ENCODE results near the gene TMUB2. TPM values are rescaled to one million over a fixed set of nuclear protein-coding genes. Genes with fewer than 3 reads are reported as not detected.

The TMUB2 gene
- total and polyA plus RNA-seq, 8 donors = 10.7 to 62.4 (median 16.3) TPM

DNA sequence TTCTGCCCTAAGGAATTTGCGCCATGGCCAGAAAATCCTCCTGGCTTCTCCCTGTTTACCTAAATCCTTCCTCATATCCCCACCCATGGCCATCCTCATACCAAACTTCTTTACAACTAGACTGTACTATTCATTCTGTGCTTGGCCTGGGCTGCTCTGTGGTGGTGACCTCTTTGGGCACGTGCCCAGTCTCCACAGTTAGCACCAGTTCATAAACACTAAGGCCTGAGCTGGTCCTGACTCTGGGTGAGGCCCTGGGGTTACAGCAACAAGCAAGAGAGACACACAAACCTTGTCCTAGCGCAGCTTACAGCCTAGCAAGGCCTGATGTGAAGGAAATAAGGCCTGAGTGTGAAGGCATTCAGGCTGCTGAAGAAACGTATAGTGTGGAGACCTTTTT is 16.0 kb downstream of the TMUB2 start:
- peaks cover 14 to 19% (median 16%) of the 10 kb centered on the region in 4 donors for H3K36me3 ChIP-seq
- no peaks in the 10 kb centered on the region for H3K9me3 ChIP-seq
- peaks cover 21 to 43% (median 30%) of the 10 kb centered on the region in 4 donors for H3K4me1 ChIP-seq
- DNase-seq = no peak
- peak overlapping the region in 1 of 5 donors; percentile 3 for H3K27ac ChIP-seq
- intact Hi-C loops (cut with DNase I; ENCODE audit: low total_unique reads) = no loop called here
- no peak overlapping the region for H3K4me3 ChIP-seq
- no peaks in the 10 kb centered on the region for H3K27me3 ChIP-seq
- WGBS, 5 donors = 62 to 83% (median 72%) methylated on average over 4 of the region's 4 CpGs
- TF ChIP-seq EP300 (IDR thresholded peaks at IDR 0.05) (no peak), POLR2AphosphoS5 (IDR thresholded peaks at IDR 0.05) (no peak), POLR2A (IDR thresholded peaks at IDR 0.05) (no peak)
- TF ChIP-seq, protein P1, sequence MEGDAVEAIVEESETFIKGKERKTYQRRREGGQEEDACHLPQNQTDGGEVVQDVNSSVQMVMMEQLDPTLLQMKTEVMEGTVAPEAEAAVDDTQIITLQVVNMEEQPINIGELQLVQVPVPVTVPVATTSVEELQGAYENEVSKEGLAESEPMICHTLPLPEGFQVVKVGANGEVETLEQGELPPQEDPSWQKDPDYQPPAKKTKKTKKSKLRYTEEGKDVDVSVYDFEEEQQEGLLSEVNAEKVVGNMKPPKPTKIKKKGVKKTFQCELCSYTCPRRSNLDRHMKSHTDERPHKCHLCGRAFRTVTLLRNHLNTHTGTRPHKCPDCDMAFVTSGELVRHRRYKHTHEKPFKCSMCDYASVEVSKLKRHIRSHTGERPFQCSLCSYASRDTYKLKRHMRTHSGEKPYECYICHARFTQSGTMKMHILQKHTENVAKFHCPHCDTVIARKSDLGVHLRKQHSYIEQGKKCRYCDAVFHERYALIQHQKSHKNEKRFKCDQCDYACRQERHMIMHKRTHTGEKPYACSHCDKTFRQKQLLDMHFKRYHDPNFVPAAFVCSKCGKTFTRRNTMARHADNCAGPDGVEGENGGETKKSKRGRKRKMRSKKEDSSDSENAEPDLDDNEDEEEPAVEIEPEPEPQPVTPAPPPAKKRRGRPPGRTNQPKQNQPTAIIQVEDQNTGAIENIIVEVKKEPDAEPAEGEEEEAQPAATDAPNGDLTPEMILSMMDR (IDR thresholded peaks at IDR 0.05) = no peak

GRCh38 chr17:44203731-44204440 is 17.1 kb downstream of the TMUB2 start:
- H3K27ac ChIP-seq = peak overlapping the region in 2 of 5 donors; percentile 3 to 17
- peak in 1 of 2 donors; percentile 76 for DNase-seq
- intact Hi-C loops (cut with DNase I; ENCODE audit: low total_unique reads) = no loop called here

DNA sequence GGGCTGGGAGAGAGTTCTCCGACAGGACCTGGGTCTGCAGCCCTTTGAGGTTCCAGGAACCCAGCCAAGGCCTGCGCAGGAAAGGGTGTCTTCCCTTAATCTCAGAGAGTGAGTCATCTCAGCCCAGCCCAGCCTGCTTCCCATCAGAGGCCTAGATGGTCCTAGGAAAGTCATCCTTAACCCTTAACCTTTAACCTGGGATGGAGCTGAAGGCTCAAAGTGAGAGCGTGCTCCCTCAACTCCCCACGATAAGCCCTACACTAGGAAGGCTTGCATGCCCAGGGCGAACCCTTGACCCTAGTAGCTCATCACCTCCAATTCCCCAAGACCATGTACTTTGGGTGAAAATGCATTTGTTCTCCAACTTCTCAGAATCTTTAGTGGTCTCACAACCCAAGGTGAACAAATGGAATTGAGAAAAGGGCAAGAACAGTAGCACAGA is 17.7 kb downstream of the TMUB2 start:
- Histone ChIP-seq H3K36me3 (peaks cover 31 to 36% (median 32%) of the 10 kb centered on the region in 4 donors), H3K27ac (peak overlapping the region in 1 of 5 donors; percentile 17), H3K9me3 (no peaks in the 10 kb centered on the region), H3K4me3 (no peak overlapping the region), H3K27me3 (no peaks in the 10 kb centered on the region), H3K4me1 (peaks cover 13 to 47% (median 20%) of the 10 kb centered on the region in 4 donors)
- 53 to 72% (median 58%) methylated on average over 5 of the region's 5 CpGs for WGBS, 5 donors
- no peak for DNase-seq
- TF ChIP-seq POLR2AphosphoS5 (IDR thresholded peaks at IDR 0.05) = no peak
- TF ChIP-seq, protein P1 (IDR thresholded peaks at IDR 0.05) = no peak
- TF ChIP-seq EP300 (IDR thresholded peaks at IDR 0.05) = no peak
- TF ChIP-seq POLR2A (IDR thresholded peaks at IDR 0.05) = no peak
- intact Hi-C loops (cut with DNase I; ENCODE audit: low total_unique reads) = no loop called here

More at GRCh38 chr17:44203731-44204440, 17.1 kb downstream of the TMUB2 start:
- no peak overlapping the region for H3K4me3 ChIP-seq
- 55 to 57% (median 55%) methylated on average over 9 of the region's 9 CpGs for WGBS, 5 donors
- no peaks in the 10 kb centered on the region for H3K27me3 ChIP-seq
- TF ChIP-seq, protein P1 (IDR thresholded peaks at IDR 0.05) = peak in 5 of 7 experiments; percentile 31 to 57 (median 53)
- no peak for TF ChIP-seq EP300 (IDR thresholded peaks at IDR 0.05)
- TF ChIP-seq POLR2AphosphoS5 (IDR thresholded peaks at IDR 0.05) = no peak
- no peak for TF ChIP-seq POLR2A (IDR thresholded peaks at IDR 0.05)
- peaks cover 13 to 42% (median 20%) of the 10 kb centered on the region in 4 donors for H3K4me1 ChIP-seq
- H3K36me3 ChIP-seq = peaks cover 25 to 30% (median 27%) of the 10 kb centered on the region in 4 donors
- no peaks in the 10 kb centered on the region for H3K9me3 ChIP-seq

GRCh38 chr17:44205962-44206824 is 19.4 kb downstream of the TMUB2 start:
- Histone ChIP-seq H3K4me1 (peaks cover 21 to 56% (median 31%) of the 10 kb centered on the region in 4 donors), H3K27ac (no peak overlapping the region), H3K4me3 (no peak overlapping the region), H3K27me3 (no peaks in the 10 kb centered on the region), H3K36me3 (peaks cover 36 to 49% (median 42%) of the 10 kb centered on the region in 4 donors), H3K9me3 (no peaks in the 10 kb centered on the region)
- TF ChIP-seq, protein P1 (IDR thresholded peaks at IDR 0.05) = no peak
- no peak for TF ChIP-seq EP300 (IDR thresholded peaks at IDR 0.05)
- DNase-seq = no peak
- WGBS, 5 donors = 43 to 59% (median 49%) methylated on average over 11 to 13 of the region's 13 CpGs
- intact Hi-C loops (cut with DNase I; ENCODE audit: low total_unique reads) = no loop called here
